H9 (cell line): ENCODE measurements around the gene ZNF365. TPM values are rescaled to one million over a fixed set of nuclear protein-coding genes. Genes with fewer than 3 reads are reported as not detected.

Experiments used
- DNase-seq: peaks from one replicate; pipeline ENCODE4 v3.0.0-alpha.2; 2017
- H2AFZ ChIP-seq: one replicate; pipeline ENCODE4 v1.6.1; 2013; ENCODE audit warnings: mild to moderate bottlenecking, low read length, control low read depth, moderate library complexity
- H2AK5ac ChIP-seq: 2 replicates; pipeline ENCODE4 v1.6.1; 2013; ENCODE audit warnings: low read length, control low read depth, mixed read lengths; ENCODE audit not compliant: insufficient read length
- H2BK120ac ChIP-seq: one replicate; pipeline ENCODE4 v1.6.1; 2013; ENCODE audit warnings: low read depth, mild to moderate bottlenecking, low read length, control low read depth, inconsistent platforms; ENCODE audit not compliant: poor library complexity, severe bottlenecking
- H2BK12ac ChIP-seq: 2 replicates; pipeline ENCODE4 v1.6.1; 2013; ENCODE audit warnings: low read length, control low read depth, mixed read lengths, low read depth; ENCODE audit not compliant: insufficient read length
- H2BK15ac ChIP-seq: 2 replicates; pipeline ENCODE4 v1.6.1; 2013; ENCODE audit warnings: low read depth, low read length, control low read depth
- H2BK20ac ChIP-seq: one replicate; pipeline ENCODE4 v1.6.1; 2013; ENCODE audit warnings: low read depth, mild to moderate bottlenecking, low read length, control low read depth, inconsistent platforms; ENCODE audit not compliant: poor library complexity, severe bottlenecking
- H2BK5ac ChIP-seq: 2 replicates; pipeline ENCODE4 v1.6.1; 2013; ENCODE audit warnings: low read length, control low read depth, mixed read lengths; ENCODE audit not compliant: insufficient read length
- H3K14ac ChIP-seq: 2 replicates; pipeline ENCODE4 v1.6.1; 2013; ENCODE audit warnings: low read length, control low read depth; ENCODE audit not compliant: insufficient read depth
- H3K18ac ChIP-seq: 2 replicates; pipeline ENCODE4 v1.6.1; 2013; ENCODE audit warnings: low read depth, mild to moderate bottlenecking, mixed read lengths, low read length, control low read depth; ENCODE audit not compliant: insufficient read length
- H3K23ac ChIP-seq: 2 replicates; pipeline ENCODE4 v1.6.1; 2013; ENCODE audit warnings: low read length, control low read depth, mixed read lengths, low read depth; ENCODE audit not compliant: insufficient read length
- H3K23me2 ChIP-seq: 2 replicates; pipeline ENCODE4 v1.6.1; 2013; ENCODE audit warnings: low read depth, mild to moderate bottlenecking, mixed read lengths, low read length, control low read depth; ENCODE audit not compliant: insufficient read length, poor library complexity, severe bottlenecking
- H3K27ac ChIP-seq: 2 replicates; pipeline ENCODE4 v1.5.1; 2013; ENCODE audit warnings: low read length, control low read depth, mixed read lengths, low read depth; ENCODE audit not compliant: insufficient read length
- H3K27me3 ChIP-seq: 2 replicates; pipeline ENCODE4 v1.6.1; 2013; ENCODE audit warnings: low read length, control low read depth, inconsistent platforms; ENCODE audit not compliant: insufficient read depth
- H3K4ac ChIP-seq: 2 replicates; pipeline ENCODE4 v1.6.1; 2013; ENCODE audit warnings: low read depth, mild to moderate bottlenecking, control low read depth, inconsistent platforms, low read length, moderate library complexity
- H3K4me1 ChIP-seq: 2 replicates; pipeline ENCODE4 v1.6.1; 2013; ENCODE audit warnings: low read length, control low read depth, inconsistent platforms; ENCODE audit not compliant: insufficient read depth
- H3K4me2 ChIP-seq: 2 replicates; pipeline ENCODE4 v1.6.1; 2013; ENCODE audit warnings: low read length, control low read depth, mixed read lengths; ENCODE audit not compliant: insufficient read length, insufficient read depth
- H3K56ac ChIP-seq: 2 replicates; pipeline ENCODE4 v1.6.1; 2013; ENCODE audit warnings: low read depth, mild to moderate bottlenecking, mixed read lengths, low read length, control low read depth; ENCODE audit not compliant: insufficient read length
- H3K79me1 ChIP-seq: 2 replicates; pipeline ENCODE4 v1.6.1; 2013; ENCODE audit warnings: low read depth, mild to moderate bottlenecking, moderate library complexity, low read length, control low read depth, inconsistent platforms; ENCODE audit not compliant: insufficient read depth, poor library complexity, severe bottlenecking
- H3K79me2 ChIP-seq: 2 replicates; pipeline ENCODE4 v1.6.1; 2013; ENCODE audit warnings: low read length, control low read depth, inconsistent platforms; ENCODE audit not compliant: insufficient read depth
- H3K9ac ChIP-seq: 2 replicates; pipeline ENCODE4 v1.6.1; 2013; ENCODE audit warnings: low read length, control low read depth, mixed read lengths; ENCODE audit not compliant: insufficient read length; ENCODE audit errors: extremely low read depth
- H3K9me3 ChIP-seq: one replicate; pipeline ENCODE4 v1.6.1; 2013; ENCODE audit warnings: low read depth, low read length, inconsistent platforms; ENCODE audit not compliant: control insufficient read depth
- H3T11ph ChIP-seq: one replicate; pipeline ENCODE4 v1.6.1; 2013; ENCODE audit warnings: mild to moderate bottlenecking, low read length, control low read depth, inconsistent platforms
- H4K20me1 ChIP-seq: one replicate; pipeline ENCODE4 v1.6.1; 2013; ENCODE audit not compliant: control insufficient read depth, insufficient read length, insufficient read depth
- H4K5ac ChIP-seq: 2 replicates; pipeline ENCODE4 v1.6.1; 2013; ENCODE audit warnings: low read depth, mild to moderate bottlenecking, mixed read lengths, low read length, control low read depth; ENCODE audit not compliant: insufficient read length
- H4K8ac ChIP-seq: replicated peaks from 2 replicates; pipeline ENCODE4 v1.6.1; 2013; ENCODE audit warnings: low read length, control low read depth, mixed read lengths, low read depth; ENCODE audit not compliant: insufficient read length
- H4K91ac ChIP-seq: 2 replicates; pipeline ENCODE4 v1.6.1; 2013; ENCODE audit warnings: low read depth, mild to moderate bottlenecking, moderate library complexity, mixed read lengths, low read length, control low read depth; ENCODE audit not compliant: insufficient read length
- H3K27ac Mint-ChIP-seq, 3 experiments: 2 replicates in 2 of 3; 3 replicates in 1 of 3; pipeline ENCODE4 v1.8.0; 2020 to 2021; ENCODE audit warnings: mixed read lengths in 3 of 3, mild to moderate bottlenecking in 1 of 3, moderate library complexity in 1 of 3
- H3K27me3 Mint-ChIP-seq: 2 replicates; pipeline ENCODE4 v1.8.0; 2021; ENCODE audit warnings: low read depth, mild to moderate bottlenecking, moderate library complexity, mixed read lengths
- H3K36me3 Mint-ChIP-seq, 3 experiments: 2 replicates in 2 of 3; 3 replicates in 1 of 3; pipeline ENCODE4 v1.8.0; 2020 to 2021; ENCODE audit warnings: low read depth in 3 of 3, mixed read lengths in 3 of 3; ENCODE audit not compliant: insufficient read depth in 1 of 3
- H3K4me1 Mint-ChIP-seq, 2 experiments: 2 replicates each; pipeline ENCODE4 v1.8.0; 2020; ENCODE audit warnings: mixed read lengths in 2 of 2
- H3K4me3 Mint-ChIP-seq, 2 experiments: 2 replicates in 1 of 2; 3 replicates in 1 of 2; pipeline ENCODE4 v1.8.0; 2020 to 2021; ENCODE audit warnings: mild to moderate bottlenecking in 2 of 2, mixed read lengths in 2 of 2, moderate library complexity in 1 of 2
- H3K9me3 Mint-ChIP-seq, 2 experiments: 2 replicates in 1 of 2; 3 replicates in 1 of 2; pipeline ENCODE4 v1.8.0; 2020; ENCODE audit warnings: mild to moderate bottlenecking in 2 of 2, mixed read lengths in 2 of 2, moderate library complexity in 1 of 2
- CTCF ChIP-seq: fragments of 200-600 bp; sonication (generic); conservative IDR thresholded peaks from 3 replicates; pipeline ENCODE4 v1.8.0; 2021; ENCODE audit warnings: antibody characterized with exemption, mild to moderate bottlenecking
- WGBS: extraction: QIAGEN DNeasy Blood & Tissue Kit; methylation state at CpG from one replicate; pipeline ENCODE4 v1.1.7; 2013; ENCODE audit warnings: missing lambda C conversion rate, low lambda C conversion rate, mixed read lengths; ENCODE audit not compliant: insufficient read length; ENCODE audit errors: extremely low coverage; 5-methylcytosine and 5-hydroxymethylcytosine counted together
- total RNA-seq: library from RNA; stranded (reverse); gene quantifications from 2 replicates; pipeline ENCODE4 v1.2.1, GENCODE V29; 2021

Gene ZNF365
- total RNA-seq, 1 experiment from 2014 or later: 0.59 TPM

DNA sequence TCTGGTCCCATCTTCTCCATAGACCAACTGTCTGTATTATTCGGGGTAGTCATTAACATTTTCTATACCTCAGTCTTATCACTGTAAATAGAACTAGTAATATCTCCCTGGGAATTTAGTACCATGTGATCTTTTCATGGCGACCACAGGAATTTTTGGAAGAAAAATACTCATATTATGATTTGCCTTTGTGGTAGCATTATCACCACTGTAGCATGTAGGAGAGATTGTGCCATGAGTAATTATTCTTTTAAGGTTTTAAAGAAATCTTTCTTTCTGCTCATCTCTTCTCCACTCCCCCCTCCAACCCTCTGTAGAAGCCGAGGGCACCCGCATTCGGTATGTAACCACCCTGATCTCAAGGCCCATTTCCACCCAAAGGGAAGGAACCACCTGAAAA is 25.0 kb downstream of the ZNF365 start:
- Histone ChIP-seq H3K79me2 (no peaks in the 10 kb centered on the region), H3K27ac (no peak overlapping the region), H3K9ac (no peak overlapping the region), H4K20me1 (no peaks in the 10 kb centered on the region), H3K9me3 (no peaks in the 10 kb centered on the region), H2BK120ac (no peak overlapping the region), H4K8ac (no peak overlapping the region), H2AFZ (no peak overlapping the region), H4K5ac (no peak overlapping the region), H3K23me2 (no peaks in the 10 kb centered on the region), H3K79me1 (no peaks in the 10 kb centered on the region), H2BK20ac (no peak overlapping the region), H2BK5ac (no peak overlapping the region), H2BK12ac (no peak overlapping the region), H3K4ac (no peak overlapping the region), H2BK15ac (no peak overlapping the region), H4K91ac (no peak overlapping the region), H2AK5ac (no peak overlapping the region), H3K4me1 (no peaks in the 10 kb centered on the region), H3K56ac (no peak overlapping the region), H3K4me2 (no peak overlapping the region), H3T11ph (no peak overlapping the region), H3K14ac (no peak overlapping the region; the same call in 1 of the 2 replicates), H3K23ac (no peak overlapping the region), H3K18ac (no peak overlapping the region), H3K27me3 (no peaks in the 10 kb centered on the region)
- DNase-seq: no peak
- TF ChIP-seq CTCF: no peak
- Mint-ChIP-seq H3K27me3 (peaks cover 2% of the 10 kb centered on the region; the same call in 1 of the 2 replicates), H3K4me1 (peaks cover 8 to 9% of the 10 kb centered on the region in 2 experiments), H3K27ac (no peak overlapping the region), H3K4me3 (no peak overlapping the region), H3K9me3 (no peaks in the 10 kb centered on the region), H3K36me3 (no peaks in the 10 kb centered on the region)
- no CpG with 5 or more reads among the region's 5 CpGs for WGBS
